ENCODE measurements around the gene PACSIN3.
"Not testable (repeated sequence)": the region's sequence is repeated elsewhere in the genome, so short reads cannot be mapped to it uniquely, and the experiment has no call there.

Gene PACSIN3

DNA sequence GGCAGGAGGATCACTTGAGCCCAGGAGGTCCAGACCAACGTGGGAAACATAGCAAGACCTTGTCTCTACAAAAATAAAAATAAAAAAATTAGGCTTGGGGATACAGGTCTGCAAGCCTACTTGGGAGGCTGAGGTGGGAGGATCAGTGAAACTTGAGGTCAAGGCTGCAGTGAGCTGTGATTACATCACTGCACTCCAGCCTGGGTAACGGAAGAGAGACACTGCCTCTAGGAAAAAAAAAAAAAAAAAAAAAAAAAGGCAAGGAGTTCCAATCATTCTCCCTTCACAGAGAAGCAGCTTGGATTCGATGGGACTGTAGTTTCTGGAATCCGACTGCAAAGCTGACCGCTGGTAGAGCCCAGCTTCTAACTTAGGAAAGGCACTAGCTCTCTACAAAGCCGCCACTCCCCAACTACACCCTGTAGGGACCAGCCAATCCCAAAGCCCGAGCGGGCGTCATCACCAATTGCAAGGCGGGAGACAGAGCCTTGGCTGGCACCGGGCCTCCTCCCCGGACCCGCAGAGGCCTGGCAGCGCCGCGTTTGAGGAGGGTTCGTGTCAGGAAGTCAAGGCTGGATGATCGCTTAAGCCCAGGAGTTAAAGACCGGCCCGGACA is 27.8 kb upstream of the PACSIN3 start:
- TF ChIP-seq, protein P1, sequence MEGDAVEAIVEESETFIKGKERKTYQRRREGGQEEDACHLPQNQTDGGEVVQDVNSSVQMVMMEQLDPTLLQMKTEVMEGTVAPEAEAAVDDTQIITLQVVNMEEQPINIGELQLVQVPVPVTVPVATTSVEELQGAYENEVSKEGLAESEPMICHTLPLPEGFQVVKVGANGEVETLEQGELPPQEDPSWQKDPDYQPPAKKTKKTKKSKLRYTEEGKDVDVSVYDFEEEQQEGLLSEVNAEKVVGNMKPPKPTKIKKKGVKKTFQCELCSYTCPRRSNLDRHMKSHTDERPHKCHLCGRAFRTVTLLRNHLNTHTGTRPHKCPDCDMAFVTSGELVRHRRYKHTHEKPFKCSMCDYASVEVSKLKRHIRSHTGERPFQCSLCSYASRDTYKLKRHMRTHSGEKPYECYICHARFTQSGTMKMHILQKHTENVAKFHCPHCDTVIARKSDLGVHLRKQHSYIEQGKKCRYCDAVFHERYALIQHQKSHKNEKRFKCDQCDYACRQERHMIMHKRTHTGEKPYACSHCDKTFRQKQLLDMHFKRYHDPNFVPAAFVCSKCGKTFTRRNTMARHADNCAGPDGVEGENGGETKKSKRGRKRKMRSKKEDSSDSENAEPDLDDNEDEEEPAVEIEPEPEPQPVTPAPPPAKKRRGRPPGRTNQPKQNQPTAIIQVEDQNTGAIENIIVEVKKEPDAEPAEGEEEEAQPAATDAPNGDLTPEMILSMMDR (IDR thresholded peaks at IDR 0.05; ENCODE audit: low read depth, low read length): no peak
- H3K4me3 ChIP-seq (replicated peaks in 1 of 2; ENCODE audit: low read depth in 2 of 2, low read length in 2 of 2): peak overlapping the region; percentile 35 to 51
- DNase-seq (ENCODE audit: low read depth in 2 of 2): peak; percentile 88 to 90

DNA sequence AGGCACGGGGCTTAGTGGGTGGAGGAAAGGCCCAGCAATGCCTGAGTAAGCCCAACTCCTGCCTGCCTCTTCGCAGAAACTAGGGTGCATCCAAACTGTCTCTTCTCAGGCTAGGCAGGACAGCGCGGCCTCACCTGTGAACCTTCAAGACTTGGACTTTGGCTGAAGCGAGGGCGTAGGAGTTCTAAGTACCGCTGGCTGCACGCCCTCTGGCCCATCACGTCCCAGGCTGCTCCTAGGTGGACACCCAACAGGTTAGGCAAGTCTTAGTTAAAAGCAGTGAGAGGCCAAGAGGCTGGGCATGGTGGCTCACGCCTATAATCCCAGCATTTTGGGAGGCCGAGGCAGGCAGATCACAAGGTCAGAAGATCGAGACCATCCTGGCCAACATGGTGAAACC is 26.7 kb upstream of the PACSIN3 start:
- no peak for DNase-seq (ENCODE audit: low read depth in 2 of 2)
- TF ChIP-seq, protein P1 (IDR thresholded peaks at IDR 0.05; ENCODE audit: low read depth, low read length): no peak
- H3K4me3 ChIP-seq (replicated peaks in 1 of 2; ENCODE audit: low read depth in 2 of 2, low read length in 2 of 2): no peak overlapping the region

DNA sequence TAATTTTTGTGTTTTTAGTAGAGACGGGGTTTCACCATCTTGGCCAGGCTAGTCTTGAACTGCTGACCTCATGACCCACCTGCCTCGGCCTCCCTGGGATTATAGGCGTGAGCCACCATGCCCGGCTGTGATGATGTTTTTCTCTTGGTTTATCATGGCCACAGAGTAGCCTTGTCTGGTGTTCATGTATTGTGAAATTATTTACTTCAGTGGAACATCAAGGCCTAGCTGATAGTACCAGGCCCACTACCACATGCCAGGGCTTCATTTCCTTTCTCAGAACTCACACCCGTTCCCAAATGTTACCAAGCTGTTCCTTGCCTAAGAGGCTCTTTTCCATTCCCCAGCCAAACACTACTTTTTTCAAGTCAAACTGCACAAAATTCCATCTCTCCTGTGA is 22.4 kb upstream of the PACSIN3 start:
- TF ChIP-seq, protein P1 (IDR thresholded peaks at IDR 0.05; ENCODE audit: low read depth, low read length): no peak
- DNase-seq (ENCODE audit: low read depth in 2 of 2): no peak
- H3K4me3 ChIP-seq (replicated peaks in 1 of 2; ENCODE audit: low read depth in 2 of 2, low read length in 2 of 2): no peak overlapping the region

DNA sequence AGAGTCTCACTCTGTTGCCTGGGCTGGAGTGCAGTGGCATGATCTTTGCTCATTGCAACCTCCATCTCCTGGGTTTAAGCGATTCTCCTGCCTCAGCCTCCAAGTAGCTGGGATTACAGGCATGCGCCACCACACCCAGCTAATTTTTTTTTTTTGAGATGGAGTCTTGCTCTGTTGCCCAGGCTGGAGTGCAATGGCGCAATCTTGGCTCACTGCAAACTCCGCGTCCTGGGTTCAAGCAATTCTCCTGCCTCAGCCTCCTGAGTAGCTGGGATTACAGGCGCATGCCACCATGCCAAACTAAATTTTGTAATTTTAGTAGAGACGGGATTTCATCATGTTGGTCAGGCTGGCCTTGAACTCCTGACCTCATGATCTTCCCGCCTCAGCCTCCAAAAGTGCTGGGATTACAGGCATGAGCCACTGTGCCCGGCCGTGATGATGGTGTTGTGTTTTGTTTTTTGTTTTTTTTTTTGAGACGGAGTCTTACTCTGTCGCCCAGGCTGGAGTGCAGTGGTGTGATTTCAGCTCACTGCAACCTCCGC is 21.8 kb upstream of the PACSIN3 start:
- not testable (repeated sequence) for DNase-seq (ENCODE audit: low read depth in 2 of 2)

DNA sequence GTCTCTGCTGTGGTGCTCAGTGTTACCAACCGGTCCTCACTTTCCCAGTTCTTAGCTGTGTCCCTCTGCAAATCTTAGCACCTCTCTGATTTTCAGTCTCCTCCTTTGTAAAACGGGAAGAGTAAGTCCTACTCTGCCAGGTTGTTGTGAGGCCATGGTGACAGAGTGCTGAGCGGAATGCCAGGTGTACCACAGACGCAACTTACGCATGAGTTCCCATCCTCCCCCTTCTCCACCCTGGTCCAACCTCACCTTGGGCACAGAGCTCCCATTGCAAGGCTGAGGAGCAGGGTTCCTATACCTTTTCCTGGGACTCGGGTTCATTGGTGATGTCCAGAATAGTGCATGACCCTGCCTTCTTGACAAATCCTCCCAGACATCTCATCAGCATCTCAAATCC is 21.2 kb upstream of the PACSIN3 start:
- no peak for DNase-seq (ENCODE audit: low read depth in 2 of 2)
- TF ChIP-seq, protein P1 (IDR thresholded peaks at IDR 0.05; ENCODE audit: low read depth, low read length): no peak
- no peak overlapping the region for H3K4me3 ChIP-seq (replicated peaks in 1 of 2; ENCODE audit: low read depth in 2 of 2, low read length in 2 of 2)

More for the DNA sequence above, 21.8 kb upstream of the PACSIN3 start:
- H3K4me3 ChIP-seq (replicated peaks in 1 of 2; ENCODE audit: low read depth in 2 of 2, low read length in 2 of 2): not testable (repeated sequence)

DNA sequence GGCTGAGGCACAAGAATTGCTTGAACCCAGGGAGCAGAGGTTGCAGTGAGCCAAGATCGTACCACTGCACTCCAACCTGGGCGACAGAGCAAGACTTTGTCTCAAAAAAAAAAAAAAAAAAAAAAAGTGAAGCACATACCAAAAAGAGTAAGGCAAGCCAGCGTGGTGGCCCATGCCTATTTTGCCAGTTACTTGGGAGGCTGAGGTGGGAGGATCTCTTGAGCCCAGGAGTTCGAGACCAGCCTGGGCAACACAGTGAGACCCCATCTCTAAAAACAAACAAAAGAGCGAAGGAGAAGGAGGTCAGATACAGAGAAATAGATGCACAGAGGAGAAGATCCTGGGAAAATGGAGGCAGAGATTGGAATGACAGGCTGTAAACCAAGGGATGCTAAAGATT is 20.3 kb upstream of the PACSIN3 start:
- H3K4me3 ChIP-seq (replicated peaks in 1 of 2; ENCODE audit: low read depth in 2 of 2, low read length in 2 of 2); DNase-seq (ENCODE audit: low read depth in 2 of 2): not testable (repeated sequence)

DNA sequence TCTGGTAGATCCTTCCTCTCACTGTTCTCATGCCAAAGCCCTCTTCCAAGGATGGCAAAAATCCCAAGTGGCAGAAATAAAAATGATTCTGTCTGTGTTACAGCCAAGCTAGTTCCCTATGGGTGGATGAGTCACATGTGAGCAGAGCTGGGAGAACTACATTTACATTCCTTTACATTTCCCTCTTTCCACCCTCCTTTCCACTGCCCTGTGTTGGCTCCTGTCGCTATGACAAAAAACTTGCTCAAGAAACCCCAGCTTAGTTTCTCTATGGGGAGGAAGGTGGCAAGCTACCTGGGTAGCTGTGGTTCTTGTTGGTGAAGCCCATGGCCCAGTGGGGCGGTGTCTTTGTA is 18.4 kb upstream of the PACSIN3 start:
- TF ChIP-seq, protein P1 (IDR thresholded peaks at IDR 0.05; ENCODE audit: low read depth, low read length): no peak
- H3K4me3 ChIP-seq (replicated peaks in 1 of 2; ENCODE audit: low read depth in 2 of 2, low read length in 2 of 2): no peak overlapping the region

DNA sequence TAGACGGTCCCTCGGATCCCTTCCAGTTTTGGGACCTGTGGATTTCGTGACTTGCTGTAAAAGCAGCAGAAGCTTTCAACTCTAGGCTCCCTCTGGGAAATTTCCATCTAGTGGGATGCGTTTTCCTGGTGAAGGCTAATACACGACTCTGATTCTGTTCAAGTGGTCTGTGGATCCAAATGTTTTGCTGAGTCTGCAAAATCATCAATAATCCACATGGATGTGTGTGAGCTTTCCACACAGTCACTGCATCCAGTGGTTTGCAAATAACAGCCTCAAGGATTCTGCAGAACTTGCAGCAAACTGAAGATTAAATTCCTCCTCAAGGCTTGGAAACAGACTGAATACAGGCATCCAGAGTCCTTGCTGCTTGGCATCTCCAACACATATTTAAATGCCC is 16.3 kb upstream of the PACSIN3 start:
- no peak for DNase-seq (ENCODE audit: low read depth in 2 of 2)
- H3K4me3 ChIP-seq (replicated peaks in 1 of 2; ENCODE audit: low read depth in 2 of 2, low read length in 2 of 2): no peak overlapping the region
- TF ChIP-seq, protein P1 (IDR thresholded peaks at IDR 0.05; ENCODE audit: low read depth, low read length): no peak

More for the DNA sequence above, 18.4 kb upstream of the PACSIN3 start:
- DNase-seq (ENCODE audit: low read depth in 2 of 2): peak; percentile 69 to 79

All from cardiac fibroblast (primary cell).